Measurements from ENCODE around the gene GXYLT1.
"Not testable (repeated sequence)": the region's sequence is repeated elsewhere in the genome, so short reads cannot be mapped to it uniquely, and the experiment has no call there.

GXYLT1 gene

GRCh38 chr12:42143452-42144157 is 1.1 kb downstream of the GXYLT1 start:
- no peak for DNase-seq

- no peak for DNase-seq
Observed at GRCh38 chr12:42141981-42142606, 2.6 kb downstream of the GXYLT1 start.

GRCh38 chr12:42140901-42141300 is 3.8 kb downstream of the GXYLT1 start:
- DNase-seq, result no peak

DNA sequence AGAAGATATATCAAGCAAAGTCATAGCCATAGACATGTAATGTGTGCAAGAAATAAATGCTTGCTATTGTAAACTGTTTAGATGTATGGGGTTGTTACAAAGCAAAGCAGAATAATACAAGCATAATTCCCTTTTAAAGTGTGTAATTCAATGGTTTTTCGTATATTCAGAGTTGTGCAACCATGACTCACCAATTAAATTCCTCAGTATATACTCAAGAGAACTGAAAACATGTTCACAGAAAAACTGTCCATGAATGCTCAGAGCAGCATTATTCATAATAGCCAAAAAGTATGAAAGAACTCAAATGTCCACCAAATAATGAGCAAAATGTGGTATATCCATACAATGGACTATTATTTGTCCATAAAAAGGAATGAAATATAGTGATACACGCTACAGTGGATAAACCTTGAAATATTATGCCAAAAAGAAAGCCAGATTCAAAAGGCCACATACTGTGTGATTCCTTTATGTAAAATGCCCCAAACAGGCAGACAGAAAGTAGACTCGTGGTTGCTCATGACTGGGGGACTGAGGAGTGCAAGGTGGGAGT is 9.3 kb downstream of the GXYLT1 start:
- no peak for DNase-seq

DNA sequence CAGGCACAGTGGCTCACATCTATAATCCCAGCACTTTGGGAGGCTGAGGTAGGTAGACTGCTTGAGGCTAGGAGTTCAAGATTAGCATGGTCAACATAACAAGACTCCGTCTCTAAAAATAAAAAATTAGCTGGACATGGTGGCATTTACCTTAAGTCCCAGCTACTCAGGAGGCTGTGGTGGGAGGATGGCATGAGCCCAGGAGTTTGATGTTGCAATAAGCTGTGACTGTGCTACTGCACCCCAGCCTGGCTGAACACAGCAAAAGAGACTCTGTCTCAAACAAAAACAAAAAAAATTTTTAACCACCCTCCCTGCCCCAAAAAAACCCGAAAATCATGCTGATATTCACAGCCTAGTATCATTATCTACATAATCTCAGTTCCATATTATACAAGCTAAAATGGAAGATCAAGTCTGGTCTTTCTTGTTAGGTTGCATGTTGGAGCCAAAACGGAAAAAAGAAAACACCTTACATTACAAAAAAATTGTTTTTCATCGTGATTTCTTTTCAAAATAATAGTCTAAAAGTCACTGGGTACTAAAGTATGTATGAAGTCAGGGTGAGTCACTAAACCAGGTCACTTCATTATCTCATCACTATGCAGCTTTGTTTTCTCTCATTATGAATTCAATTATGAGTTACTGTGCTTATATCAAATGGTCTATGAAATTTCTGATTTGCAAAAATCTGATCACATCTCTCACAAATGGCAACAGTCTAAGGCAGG is 13.8 kb downstream of the GXYLT1 start:
- DNase-seq, result no peak

- DNase-seq, result no peak
Observed at GRCh38 chr12:42129595-42130204, 15.0 kb downstream of the GXYLT1 start.

- no peak for DNase-seq
Observed at GRCh38 chr12:42128888-42129287, 15.8 kb downstream of the GXYLT1 start.

DNA sequence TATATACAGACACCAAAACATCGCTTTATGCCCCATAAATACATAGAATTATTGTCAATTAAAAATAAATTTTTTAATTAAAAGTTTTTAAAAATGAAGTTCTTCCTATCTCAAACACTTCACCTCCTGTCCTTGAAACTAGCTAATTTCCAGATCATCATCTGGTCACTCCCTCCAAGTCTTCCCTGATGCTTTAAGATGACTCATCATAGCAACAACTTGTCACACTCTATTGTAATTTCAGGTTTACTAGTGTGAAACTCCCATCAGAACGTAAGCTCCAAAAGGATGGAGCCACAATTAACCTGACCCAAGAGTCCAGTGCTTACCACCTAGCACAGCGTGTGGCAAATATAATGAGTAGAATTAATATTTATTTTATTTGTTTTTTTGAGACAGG is 16.3 kb downstream of the GXYLT1 start:
- DNase-seq, result no peak

- no peak for DNase-seq
Observed at GRCh38 chr12:42126963-42127362, 17.7 kb downstream of the GXYLT1 start.

- no peak for DNase-seq
Observed at GRCh38 chr12:42125388-42125767, 19.3 kb downstream of the GXYLT1 start.

DNA sequence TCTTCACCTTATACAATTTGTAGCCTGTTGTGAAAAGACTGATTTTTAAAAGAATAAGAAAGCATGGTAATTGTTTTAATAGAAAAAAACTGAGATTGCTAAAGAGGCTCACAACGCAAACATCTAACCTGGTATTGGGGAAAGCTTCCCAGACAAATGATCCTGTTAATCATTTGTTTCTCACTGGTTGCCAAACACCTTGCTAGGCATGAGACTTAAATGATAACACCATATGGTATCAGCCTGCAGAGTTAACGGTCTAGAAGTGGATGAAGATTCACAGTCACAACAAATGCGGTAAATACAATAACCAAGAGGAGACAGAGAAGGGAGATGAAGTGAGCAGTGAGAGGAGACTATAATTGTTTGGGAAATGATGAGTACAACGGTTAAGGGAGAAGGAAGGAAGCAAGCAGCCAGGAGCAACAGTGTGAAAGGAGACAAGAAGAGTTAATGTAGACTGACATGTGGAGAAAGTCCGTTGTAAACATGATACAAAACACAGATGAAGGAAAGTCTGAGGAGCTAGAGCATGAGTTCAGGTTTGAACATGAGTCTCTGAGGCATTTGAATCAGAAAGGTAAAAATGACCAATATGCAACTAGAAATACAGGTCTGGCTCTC is 19.8 kb downstream of the GXYLT1 start:
- DNase-seq, result no peak

DNA sequence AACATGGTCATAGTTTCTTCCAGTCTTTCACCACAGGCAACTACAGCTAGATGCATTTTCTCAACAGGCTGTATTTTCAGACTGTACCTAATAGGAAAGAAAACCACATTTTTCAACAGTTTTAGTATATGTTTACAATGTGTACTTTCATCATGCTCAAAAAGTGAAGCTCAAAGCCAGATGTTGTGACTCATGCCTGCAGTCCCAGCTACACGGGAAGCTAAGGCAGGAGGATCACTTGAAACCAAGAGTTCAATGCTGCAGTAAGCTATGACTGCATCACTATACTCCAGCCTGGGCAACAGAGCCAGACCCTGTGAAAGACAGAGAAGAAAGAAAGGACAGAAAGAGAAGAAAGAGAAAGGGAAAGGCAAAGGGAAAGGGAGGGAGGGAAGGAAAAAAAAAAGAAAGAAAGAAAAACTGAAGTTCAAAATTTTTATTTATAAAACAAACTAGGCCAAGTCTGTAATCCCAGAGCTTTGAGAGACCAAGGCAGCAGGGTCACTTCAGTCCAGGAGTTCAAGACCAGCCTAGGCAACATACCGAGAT is 25.5 kb downstream of the GXYLT1 start:
- DNase-seq, result no peak

- DNase-seq, result no peak
Observed at GRCh38 chr12:42118136-42118879, 26.4 kb downstream of the GXYLT1 start.

- no peak for DNase-seq
Observed at GRCh38 chr12:42109031-42109430, 35.6 kb downstream of the GXYLT1 start.

- not testable (repeated sequence) for DNase-seq
Observed at GRCh38 chr12:42106791-42107190, 37.9 kb downstream of the GXYLT1 start.

DNA sequence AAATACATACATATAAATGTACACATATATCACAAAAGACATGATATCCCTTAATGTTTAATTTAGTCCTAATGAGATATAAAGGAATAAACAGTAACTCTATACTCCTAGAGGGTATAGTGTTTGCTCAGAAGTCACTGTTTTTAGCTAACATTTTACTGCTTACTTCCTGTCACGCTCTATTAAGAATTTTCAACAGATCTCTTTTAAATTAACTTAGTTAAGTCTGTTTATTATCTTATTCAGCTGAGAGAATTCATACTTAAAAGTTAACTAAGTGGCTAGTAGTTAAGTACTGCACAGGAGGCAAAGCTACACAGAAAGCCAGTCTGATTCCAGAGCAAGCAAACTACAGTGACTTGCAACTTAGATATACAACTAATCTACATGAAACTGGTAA is 39.9 kb downstream of the GXYLT1 start:
- DNase-seq, result no peak

- no peak for DNase-seq
Observed at GRCh38 chr12:42104087-42104486, 40.6 kb downstream of the GXYLT1 start.

DNA sequence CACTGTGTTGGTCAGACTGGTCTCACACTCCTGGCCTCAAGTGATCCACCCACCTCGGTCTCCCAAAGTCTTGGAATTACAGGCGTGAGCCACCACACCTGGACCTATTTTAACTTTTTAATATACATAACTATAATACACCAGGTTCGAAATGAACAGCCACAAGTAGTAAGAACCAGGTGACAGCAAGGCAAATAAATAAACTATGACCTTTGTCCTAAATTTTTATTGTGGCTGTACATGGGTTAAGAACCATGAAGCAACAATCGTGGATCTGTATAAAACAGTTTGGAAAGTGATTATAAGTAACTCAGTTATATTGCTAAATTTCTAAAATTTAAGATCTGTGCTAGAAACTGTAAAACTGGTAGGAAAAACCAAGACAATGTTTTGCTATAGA is 41.5 kb downstream of the GXYLT1 start:
- DNase-seq, result no peak

DNA sequence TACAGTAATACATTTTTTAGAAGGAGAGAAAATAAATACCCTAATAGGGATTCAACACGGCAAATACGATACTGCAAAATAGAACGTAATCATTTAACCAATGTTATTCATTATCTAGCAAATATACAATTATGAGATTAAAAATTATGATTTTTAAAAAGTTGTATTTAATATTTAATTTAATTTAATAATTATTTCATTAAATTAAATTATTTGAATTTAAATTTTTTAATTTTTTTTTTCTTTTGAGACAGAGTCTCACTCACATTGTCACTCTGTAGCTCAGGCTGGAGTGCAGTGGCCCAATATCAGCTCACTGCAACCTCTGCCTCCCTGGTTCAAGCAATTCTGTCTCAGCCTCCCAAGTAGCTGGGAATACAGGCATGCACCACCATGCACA is 42.0 kb downstream of the GXYLT1 start:
- DNase-seq, result no peak

DNA sequence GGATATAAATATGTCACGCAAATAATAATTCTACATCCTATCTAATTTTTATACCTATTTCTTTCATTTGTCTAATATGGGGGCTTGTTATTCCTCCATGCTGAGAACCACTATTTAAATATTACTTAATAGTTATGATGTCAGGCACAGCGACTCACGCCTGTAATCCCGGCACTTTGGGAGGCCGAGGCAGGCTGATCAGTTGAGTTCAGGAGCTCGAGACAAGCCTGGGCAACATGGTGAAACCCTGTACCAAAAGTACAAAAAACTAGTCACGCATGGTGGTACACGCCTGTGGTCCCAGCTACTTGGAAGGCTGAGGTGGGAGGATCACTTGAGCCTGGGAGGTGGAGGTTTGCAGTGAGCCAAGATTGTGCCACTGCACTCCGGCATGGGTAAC is 45.2 kb downstream of the GXYLT1 start:
- no peak for DNase-seq

- no peak for DNase-seq
Observed at GRCh38 chr12:42097971-42098370, 46.7 kb downstream of the GXYLT1 start.

- peak; percentile 5 to 15 for DNase-seq
Observed at GRCh38 chr12:42094277-42094676, 50.4 kb downstream of the GXYLT1 start.
